Choroid plexus epithelial cell (primary cell): ENCODE measurements around the gene CTIF.

Source experiments
- DNase-seq: peaks from one replicate; pipeline ENCODE4 v3.0.0-alpha.2; 2010; ENCODE audit warnings: low read depth
- H3K4me3 ChIP-seq: 2 replicates; pipeline ENCODE4 v1.5.1; 2011; ENCODE audit warnings: low read depth, mild to moderate bottlenecking, control low read depth, low read length, moderate library complexity
- TF ChIP-seq, protein P1 (sequence below): conservative IDR thresholded peaks from 2 replicates; pipeline ENCODE4 v1.5.1; 2011; ENCODE audit warnings: low read depth, mild to moderate bottlenecking, control low read depth, inconsistent platforms, low read length, moderate library complexity

CTIF gene

DNA sequence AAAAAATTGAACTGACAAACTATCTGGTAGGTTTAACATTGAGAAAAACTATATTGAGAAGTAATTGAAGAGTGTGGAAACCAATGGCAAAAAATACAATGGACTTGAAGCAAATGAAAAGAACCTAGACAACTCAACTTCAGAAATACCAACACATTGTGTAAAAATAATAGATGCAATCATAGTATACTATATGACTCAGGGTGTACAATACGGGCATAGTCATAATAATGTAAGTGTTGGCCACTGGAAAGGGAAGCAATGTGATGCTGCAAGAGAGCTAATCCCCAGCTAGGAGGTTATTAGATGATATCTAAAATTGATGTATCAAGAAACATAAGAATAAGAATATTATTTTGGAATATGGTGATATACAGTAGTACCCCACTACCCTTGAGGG, 366.7 kb downstream of the CTIF start:
- no peak overlapping the region for H3K4me3 ChIP-seq
- TF ChIP-seq, protein P1, sequence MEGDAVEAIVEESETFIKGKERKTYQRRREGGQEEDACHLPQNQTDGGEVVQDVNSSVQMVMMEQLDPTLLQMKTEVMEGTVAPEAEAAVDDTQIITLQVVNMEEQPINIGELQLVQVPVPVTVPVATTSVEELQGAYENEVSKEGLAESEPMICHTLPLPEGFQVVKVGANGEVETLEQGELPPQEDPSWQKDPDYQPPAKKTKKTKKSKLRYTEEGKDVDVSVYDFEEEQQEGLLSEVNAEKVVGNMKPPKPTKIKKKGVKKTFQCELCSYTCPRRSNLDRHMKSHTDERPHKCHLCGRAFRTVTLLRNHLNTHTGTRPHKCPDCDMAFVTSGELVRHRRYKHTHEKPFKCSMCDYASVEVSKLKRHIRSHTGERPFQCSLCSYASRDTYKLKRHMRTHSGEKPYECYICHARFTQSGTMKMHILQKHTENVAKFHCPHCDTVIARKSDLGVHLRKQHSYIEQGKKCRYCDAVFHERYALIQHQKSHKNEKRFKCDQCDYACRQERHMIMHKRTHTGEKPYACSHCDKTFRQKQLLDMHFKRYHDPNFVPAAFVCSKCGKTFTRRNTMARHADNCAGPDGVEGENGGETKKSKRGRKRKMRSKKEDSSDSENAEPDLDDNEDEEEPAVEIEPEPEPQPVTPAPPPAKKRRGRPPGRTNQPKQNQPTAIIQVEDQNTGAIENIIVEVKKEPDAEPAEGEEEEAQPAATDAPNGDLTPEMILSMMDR, result no peak
- no peak for DNase-seq

DNA sequence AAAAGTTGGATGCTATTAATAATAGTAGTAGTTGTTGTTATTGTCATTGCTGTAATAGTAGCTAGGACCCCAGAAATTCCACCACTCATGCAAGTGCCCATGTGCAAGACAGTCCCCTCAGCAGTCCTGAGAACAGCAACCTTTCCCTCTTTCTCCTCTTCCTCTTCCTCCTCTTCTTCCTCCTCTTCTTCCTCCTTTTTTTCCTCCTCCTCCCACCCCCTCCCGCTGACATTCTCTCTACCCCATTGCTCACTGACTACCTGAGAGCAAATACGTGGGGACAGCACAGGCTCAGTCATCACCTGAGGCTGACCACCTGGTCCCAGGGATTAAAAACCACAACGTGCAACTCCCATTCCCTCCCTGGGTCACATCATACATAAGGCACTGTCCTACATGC, 370.1 kb downstream of the CTIF start:
- H3K4me3 ChIP-seq, result no peak overlapping the region
- TF ChIP-seq, protein P1, result no peak
- no peak for DNase-seq

DNA sequence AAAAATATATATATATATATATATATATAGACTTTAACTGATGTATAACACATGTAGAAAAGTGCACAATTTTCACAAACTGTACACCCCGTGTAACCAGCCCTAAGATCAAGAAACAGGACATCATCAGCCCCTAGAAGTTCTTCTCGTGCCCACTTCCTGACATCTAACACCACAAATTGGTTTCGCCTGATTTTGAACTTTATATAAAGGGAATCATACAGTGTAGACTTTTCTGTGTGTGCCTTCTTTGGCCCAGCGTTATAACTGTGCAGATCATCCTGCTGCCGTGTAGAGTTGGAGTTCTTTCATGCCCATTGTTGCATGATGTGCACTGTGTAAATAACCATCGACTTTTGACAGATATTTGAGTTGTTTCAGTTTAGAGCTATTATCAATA, 370.9 kb downstream of the CTIF start:
- TF ChIP-seq, protein P1, result no peak
- DNase-seq, result no peak

DNA sequence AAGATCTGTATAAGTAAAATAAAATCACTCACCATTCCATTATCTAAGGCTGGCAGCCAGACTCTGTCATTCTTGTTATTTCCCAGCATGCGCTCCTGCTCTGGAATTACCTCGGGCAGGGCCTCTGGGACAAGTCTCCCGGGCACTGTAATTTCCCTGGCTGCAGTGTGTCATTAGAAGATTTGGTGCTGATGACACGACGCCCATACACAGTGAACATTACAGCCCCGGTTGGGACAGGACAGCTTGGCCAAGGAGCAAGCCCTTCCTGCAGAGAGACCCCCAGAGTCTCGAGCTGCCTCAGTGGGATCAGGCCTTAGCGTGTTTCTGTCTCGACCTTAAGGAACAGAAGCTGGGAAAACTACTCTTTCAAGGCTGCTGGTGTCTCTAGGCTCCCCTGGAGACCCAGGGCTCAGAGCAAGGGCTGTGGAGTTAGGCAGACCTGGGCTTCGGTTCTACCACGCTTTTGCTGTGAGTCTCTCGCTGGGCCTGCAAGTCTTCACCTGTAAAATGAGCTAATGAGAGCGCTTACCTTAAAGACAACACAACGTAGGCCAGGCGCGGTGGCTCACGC, 372.2 kb downstream of the CTIF start:
- H3K4me3 ChIP-seq, result no peak overlapping the region
- no peak for DNase-seq
- TF ChIP-seq, protein P1, result no peak

More for the DNA sequence above, 370.9 kb downstream of the CTIF start:
- H3K4me3 ChIP-seq, result no peak overlapping the region
